CD4-positive, alpha-beta T cell treated with Interleukin-12 subunit alpha and Interleukin-12 subunit beta, for 1 hour (primary cell): ENCODE data around the gene GALNTL6.
"Not testable (repeated sequence)": the region's sequence is repeated elsewhere in the genome, so short reads cannot be mapped to it uniquely, and the experiment has no call there.

Experiments used
- DNase-seq: peaks from one replicate; pipeline ENCODE4 v3.0.0-alpha.2; 2020

GALNTL6 gene

DNA sequence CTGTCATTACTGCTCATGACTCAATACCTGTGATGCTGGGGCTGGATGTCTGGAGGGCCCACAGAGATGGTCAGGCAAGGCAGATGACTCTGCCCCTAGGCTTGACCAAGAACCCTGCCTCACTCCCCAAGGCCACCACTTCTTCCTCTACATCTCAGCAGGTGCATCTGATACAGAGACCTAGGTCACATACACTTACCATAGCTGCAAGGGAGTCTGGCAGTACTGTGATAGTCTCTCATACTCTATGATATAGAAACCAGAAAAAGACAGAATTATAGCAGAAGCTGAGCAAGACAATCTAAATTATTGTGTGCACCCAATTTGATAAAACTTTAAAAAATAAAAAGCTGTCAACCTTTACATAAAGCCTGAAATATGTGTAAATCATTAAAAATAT is 878.3 kb downstream of the GALNTL6 start:
- no peak for DNase-seq

DNA sequence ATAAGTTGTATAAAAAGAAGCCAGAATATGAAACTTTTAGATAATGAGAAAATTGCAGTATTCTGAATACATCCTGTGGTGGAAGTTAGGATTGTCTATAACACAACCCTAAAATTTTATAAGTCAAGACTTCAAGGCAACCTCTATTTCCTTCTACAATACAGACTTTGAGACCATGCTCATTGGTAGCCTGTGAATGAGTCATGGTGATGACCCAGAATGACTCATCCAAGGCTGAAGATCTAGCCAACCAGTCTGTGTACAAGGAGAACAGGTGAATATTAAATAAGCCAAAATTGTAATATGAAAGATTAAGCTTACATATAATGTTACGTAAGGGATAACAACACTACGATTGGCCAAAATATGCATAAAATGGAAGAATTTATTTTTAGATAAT is 879.5 kb downstream of the GALNTL6 start:
- DNase-seq: no peak

DNA sequence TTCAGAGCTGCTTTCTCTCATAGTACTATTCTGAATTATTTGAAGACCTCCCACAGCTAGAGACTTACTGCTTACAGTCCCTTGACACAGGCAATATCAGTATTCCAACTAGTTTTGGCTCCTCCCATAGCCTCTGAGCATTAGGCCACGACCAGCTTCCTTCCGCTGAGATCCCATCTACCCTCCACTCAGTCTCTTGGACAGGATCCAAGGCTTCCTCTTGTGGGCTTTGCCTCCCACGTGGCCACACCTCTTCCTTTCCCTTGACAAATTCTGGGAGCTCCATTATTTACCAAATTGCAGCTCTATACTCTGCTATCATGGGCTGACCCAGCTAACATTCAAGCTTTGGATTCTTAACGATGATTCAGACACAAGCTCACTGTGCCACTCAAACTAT is 885.1 kb downstream of the GALNTL6 start:
- DNase-seq: no peak

DNA sequence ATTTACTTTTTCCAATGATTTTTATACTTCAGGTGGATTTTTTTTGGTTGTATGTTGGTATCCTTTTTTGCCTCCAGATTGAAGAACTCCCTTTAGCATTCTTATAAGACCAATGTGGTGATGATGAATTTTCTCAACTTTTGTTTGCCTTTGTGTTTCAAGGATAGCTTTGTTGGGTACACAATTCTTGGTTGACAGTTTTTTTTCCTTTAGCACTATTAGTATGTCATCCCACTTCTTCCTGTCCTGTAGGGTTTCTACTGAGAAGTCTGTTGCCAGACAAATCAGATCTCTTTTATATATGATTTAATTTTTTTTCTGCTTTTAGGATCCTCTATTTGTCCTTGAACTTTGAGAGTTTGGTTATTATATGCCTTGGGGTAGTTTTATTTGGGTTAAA is 892.4 kb downstream of the GALNTL6 start:
- DNase-seq: no peak

DNA sequence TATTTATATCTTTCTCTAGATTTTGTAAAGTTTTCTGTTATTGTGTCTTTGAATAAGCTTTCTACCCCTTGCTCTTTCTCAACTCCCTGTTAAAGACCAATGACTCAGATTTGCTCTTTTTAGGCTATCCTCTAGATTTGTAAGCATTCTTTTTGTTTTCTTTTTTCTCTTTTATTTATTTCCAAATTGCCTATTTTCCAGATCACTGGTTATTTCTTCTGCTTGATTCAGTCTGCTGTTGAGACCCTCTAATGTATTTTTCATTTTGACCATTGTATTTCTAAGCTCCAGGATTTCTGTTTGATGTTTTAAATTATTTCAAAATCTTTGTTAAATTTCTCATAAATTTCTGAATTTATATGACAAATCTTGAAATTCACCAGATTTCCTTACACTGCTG is 892.8 kb downstream of the GALNTL6 start:
- no peak for DNase-seq

DNA sequence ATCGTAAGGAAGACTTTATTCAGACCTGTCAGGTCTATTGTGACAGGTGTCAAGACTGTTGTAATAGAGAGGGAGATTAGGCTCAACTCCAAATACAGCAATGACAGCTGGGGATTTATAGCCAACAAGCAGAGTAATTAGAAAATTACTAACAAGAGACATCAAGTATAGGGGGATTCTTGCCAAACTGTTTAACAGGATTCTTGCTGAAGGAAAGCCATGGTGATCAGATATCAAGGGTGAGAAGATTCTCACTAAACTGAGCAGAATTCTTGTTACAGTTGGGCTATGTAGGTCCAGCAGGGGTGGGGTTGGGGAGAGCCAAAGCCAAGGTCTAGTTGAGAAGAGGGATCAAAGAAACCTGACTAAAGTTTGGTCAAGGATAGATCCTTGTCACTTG is 894.4 kb downstream of the GALNTL6 start:
- no peak for DNase-seq

DNA sequence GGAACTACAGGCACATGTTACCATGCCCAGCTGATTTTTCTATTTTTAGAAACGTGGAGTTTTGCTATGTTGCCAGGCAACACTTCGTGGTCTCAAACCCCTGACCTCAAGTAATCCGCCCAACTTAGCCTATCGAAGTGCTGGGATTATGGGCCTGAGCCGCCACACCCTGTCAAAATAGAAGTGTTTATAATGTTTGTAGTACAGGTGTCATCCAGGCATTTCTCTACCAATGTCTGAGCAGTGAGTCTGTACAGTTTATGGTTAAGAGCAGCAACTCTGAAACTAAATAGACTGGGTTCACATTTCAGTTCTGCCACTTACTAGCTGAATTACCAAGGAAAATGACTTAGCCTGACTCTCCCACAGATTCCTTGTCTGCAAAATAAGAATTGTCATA is 895.0 kb downstream of the GALNTL6 start:
- DNase-seq: no peak

DNA sequence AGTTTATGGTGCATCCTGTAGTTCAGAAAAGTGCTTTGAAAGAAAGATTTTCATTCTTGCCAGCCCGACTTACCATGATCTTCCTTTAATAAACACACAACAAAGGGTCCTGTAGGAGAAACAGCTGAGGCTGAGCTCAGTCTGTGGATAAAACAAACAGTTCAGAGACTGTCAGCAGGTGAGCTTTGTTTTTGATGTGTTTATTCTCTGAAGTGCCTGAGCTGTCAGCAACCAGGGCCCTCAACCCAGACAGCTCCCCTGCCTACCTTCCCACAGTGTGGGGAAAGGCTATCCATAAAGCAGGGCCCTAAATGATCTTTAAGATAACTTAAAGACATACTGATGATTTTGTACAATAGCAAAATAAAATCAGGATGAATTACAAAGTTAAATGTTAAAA is 896.2 kb downstream of the GALNTL6 start:
- DNase-seq: no peak

DNA sequence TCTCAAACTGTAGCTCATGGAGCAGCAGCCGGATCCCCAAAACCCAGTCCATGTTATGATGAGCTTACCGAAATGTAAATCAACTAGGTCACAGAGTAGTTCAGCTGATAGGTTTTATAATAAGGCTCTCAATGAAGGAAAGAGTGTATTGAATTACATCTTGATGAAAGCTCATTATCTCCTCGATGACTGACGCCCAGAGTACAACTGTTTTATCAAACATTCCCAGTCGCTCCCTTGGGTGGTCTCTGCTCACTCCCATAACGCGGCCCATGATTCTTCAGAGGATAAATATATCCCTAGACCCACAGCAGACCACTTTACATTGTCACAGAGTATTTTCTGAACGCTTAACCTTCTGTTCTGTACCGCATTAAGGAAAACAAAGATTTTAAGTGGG is 903.1 kb downstream of the GALNTL6 start:
- DNase-seq: no peak

DNA sequence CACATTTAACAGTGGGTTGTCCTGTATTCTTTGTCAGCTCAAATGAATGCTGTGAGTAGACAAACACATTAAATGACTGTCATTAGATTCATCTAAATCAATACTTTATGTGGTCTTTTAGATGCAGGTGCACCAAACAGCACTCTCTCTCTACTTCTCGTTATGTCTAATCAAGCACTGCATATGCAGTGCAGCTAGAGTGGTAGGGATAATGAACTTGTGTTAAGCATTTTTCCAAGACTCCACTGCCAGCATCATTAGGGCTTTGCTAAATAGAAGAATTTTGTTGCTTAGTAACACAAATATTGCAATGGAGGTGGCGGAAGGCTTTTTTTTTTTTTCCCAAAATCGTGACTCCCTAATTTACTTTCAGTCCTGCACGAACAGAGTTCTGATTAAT is 908.5 kb downstream of the GALNTL6 start:
- no peak for DNase-seq

DNA sequence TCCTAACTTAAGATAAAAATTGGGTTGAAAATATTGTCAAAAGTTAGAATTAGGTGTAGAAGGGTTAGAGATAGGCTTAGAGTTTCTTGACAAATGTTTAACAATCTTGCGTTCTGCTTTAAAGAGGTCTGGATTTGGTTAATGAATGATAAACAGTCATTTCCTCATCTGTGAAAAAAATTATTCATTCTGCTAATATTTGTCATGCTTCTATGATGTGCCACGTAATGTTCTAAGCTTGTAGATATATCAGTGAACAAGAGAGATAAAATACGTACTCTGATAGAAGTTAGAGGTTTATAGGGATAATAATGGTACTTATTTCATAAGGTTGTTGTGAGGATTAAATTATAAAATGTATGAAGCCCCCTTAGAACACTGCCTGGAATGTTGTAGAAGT is 912.4 kb downstream of the GALNTL6 start:
- no peak for DNase-seq

DNA sequence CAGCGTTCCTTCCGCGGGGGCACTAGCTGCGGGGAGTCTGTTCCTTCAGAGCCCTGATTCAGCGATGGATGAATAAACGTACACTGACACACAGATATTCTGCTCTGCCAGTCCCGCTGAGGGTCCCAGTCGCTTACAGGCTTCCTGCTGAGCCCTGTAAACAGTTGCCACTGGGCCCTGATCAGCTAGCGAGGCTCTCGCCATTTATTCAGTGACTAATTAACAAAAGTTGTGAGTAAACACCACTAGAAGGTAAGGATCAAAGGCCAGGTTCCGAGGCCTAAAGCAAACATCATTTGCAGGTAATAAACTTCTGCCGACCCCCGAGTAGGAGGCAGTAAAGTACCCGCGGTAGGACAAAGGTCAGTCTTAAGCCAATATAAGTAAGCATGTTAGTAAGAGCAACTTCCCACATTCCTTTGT is 912.8 kb downstream of the GALNTL6 start:
- no peak for DNase-seq

DNA sequence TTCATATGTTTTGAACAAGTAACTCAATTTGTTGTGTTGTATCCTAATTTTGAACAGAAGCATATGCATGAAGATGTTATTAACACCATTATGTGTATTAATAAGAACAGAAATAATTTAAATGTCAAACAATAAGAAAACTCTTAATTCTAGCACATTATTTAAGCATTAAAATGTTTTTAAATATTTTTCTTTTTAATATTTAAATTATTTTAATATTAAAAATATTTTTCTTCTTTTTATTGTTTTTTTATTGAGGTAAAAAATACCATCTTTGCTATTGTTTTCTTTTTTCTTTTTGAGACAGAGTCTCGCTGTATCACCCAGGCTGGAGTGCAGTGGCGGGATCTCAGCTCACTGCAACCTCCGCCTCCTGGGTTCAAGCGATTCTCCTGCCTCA is 914.4 kb downstream of the GALNTL6 start:
- no peak for DNase-seq

DNA sequence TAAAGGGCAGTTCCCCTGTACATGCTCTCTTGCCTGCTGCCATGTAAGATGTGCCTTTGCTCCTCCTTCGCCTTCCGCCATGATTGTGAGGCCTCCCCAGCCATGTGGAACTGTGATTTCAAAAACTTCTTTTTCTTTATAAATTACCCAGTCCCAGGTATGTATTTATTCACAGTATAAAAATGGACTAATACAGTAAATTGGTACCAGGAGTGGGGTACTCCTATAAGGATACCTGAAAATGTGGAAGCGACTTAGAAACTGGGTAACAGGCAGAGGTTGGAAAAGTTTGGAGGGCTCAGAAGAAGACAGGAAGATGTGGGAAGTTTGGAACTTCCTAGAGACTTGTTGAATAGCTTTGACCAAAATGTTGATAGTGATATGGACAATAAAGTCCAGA is 920.4 kb downstream of the GALNTL6 start:
- not testable (repeated sequence) for DNase-seq

DNA sequence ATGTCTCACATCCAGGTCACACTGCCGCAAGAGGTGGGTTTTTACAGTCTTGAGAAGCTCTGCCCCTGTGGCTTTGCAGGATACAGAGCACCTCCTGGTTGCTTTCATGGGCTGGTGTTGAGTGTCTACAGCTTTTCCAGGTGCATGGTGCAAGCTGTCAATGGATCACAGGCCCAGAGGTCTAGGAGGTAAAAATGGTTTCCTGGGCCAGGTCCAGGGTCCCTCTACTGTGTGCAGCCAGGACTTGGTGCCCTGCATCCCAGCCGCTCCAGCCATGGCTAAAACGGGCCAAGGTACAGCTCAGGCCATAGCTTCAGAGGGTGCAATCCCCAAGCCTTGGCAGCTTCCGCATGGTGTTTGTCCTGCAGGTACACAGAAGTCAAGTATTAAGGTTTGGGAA is 921.4 kb downstream of the GALNTL6 start:
- DNase-seq: no peak

DNA sequence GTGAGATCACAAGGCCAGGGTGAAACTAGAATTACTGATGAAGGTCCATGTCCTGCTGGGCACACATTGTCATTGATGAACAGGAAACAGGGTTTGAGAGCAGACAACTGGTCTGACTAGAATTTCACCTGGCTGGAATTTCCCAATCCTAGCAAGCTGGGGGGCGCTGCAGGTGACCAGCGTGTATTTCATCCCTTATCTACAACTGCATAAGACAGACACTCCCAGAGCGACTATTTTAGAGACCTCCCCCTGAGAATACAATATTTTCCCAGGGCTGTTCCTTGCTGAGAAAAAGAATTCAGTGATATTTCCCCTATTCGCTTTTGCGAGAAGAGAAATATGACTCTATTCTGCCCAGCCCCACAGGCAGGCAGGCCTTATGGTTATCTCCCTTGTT is 922.8 kb downstream of the GALNTL6 start:
- no peak for DNase-seq

DNA sequence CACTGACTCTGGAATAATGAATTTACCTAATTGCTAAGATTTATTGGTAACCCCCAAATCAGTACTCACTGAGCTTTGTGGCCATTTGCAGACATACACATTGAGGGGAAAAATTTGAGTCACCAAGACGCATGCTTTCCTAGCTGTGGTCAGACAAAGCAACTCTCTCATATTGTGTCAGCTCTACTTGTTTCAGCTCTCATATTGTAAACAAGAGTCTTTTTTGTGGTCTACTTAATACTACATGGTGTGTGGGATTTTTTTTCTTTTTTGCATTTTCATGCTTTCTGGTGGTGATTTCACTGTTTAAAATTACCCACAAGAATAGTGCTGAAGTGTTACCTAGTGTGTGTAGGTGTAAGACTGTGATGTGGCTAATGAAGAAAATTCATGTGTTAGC is 927.2 kb downstream of the GALNTL6 start:
- DNase-seq: no peak

DNA sequence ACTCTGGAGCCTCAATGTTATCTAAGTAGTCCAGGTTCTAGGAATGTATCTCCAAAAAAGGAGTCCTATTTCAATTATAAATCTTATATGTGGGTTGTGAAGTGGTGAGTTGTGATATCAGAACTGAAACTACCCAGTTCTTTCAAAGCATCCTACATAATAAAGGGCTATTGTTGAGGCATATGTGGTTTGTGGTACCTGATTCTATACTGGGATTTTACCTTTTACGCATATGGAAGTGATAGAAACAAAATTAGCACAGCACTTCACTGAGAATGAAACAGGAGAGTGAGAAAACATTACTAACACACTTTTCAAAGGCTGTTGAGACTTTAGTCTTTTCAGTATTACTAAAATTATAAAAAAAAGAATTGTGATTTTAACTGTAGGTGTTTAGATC is 937.7 kb downstream of the GALNTL6 start:
- no peak for DNase-seq

DNA sequence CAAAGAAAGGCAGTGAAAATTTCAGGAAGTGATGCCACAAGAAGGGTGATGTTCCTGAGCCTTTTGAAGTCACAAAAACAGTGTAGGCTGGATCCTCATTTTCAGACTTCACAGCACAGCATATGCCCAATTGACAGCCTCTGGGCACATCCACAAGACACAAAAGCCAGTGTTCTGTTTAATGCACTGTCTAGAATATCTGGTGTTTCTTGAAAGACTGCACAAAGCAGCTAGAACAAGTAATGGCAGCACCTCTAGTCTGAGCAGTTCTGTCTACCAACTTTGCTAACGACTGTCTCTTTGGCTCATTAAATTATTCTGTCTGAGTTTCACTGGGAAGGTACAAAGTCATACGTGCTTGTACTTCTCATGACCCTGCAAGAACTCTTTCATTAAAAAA is 938.3 kb downstream of the GALNTL6 start:
- DNase-seq: no peak

DNA sequence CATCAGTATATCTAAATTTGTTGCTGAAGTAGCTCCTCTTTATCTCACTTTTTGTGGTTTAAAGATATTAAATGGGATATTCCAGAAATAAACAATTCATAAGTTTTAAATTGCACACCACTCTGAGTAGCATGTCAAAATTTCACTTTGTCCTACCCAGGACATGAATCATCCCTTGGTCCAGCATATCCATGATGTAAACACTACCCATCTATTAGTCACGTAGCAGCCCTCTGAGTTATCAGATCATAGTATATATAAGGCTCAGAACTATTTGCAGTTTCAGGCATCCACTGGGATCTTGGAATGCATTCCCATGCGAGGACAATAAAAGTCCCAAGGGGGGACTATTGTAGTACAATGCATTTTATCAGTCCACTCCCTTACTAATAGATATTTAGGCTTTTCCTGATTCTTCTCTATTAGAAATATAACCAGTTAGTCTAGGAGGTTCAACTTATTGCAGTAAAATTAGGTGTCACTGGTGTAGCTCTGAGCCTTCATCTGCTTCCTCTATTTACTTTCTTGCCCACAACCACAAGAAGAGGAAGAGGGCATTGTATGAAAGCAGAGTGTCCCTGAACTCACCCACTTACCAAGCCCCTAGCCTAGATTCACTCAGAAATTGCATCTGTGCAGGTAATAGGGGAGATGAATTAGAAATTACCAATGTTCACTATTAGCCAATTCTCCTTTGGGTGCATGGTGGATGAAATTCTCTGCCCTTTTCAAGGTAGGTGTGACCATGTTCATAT is 945.6 kb downstream of the GALNTL6 start:
- no peak for DNase-seq

DNA sequence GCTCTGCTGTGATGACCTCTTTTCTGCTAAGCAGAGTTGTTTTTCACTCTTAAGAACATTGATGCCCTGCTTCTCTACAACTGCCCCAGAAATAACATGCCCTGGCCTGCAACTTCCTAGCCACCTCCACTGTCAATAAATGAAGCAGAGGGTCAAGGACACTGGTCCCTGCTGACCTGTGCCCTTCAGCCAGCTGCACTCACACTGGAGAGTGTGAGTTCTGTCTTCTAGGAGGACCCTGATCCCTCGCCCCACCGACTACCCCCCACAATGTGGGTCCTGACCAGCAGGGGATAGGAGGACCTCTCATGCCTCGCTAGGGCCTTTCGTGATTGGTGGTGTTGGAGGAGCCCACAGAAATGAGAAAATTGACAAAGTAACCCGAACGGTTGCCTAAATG is 947.3 kb downstream of the GALNTL6 start:
- DNase-seq: no peak

DNA sequence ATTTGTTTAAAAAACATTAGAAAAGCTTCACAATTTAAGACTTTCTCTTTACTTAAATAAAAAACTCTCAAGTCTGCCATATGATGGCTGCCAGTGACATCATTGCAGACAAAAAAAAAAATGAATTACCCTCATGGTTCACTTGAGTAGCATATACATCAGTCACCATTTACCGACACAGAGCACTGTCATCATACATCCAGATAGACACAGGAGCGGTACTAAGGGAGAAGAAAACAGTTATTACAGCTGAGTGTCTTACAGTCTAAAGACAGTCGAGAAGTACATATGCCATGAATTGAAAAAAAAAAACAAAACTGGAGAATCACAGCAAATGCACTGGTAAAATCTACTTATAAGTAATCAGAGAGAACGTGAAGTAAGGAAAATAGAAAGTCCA is 949.7 kb downstream of the GALNTL6 start:
- no peak for DNase-seq

DNA sequence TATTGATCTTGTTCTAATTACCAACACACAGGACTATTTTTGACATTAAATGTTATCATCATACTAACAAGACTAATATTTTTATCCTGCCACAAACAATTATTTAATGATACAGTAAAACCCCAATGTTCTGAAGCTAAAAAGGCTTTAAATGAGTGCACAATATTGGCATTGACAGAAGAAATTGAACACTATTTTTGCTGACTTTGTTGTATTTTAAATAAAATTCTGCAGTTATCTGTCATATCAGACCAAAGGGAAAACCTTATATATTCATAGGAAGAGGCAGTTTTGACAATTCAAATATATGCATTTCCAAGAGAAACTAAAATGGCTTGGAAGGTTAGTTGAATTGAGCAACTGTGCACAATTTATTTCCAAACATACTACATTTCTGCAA is 957.6 kb downstream of the GALNTL6 start:
- no peak for DNase-seq

DNA sequence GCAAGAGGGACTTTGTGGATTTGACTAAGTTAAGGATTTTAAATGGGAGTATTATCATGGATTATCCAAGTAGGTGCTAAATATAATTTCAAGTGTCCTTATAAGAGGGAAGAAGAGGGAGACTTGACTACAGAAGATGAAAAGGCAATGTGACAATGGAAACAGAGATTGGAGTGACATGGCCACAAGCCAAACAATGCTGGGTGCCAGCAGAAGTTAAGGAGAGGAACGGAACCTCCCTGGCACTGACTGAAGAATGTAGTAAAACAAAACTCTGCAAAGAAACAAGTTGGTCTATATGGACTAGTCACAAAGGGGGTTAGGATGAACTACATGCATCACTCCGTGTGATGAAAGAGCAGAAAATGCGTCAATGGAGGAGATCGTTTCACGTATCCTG is 959.6 kb downstream of the GALNTL6 start:
- DNase-seq: no peak

DNA sequence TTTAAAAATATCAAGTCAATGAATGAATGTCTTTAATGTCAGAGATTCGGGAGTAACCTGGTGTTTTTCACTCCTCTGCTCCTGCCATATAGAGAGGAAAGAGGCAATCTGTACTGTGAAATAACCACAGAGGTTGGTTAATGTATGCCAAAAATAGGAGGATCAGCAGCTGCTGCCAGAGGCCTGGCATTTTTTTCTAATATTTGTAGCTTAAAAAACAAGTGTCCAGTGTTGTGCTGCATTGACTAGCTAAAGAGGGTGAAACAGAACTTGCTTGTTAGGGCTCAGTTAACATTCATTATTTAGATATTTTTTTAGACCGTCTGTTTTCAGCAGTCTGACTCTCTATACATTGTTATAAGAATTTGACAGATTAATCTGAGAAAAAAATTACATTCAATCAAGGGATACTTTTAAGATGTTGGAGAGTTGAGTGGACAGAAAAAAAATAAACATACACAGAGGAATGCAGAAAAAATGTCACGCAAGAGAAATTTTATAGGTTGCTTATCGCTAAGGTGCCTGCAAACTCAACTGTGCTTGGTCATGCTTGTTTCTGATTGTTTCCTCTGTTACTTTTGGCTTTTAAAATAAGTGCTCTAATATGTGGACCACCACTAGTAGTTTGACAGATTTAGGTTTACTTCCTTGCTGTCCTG is 963.1 kb downstream of the GALNTL6 start:
- DNase-seq: no peak
